Glutamatergic neuron (in vitro differentiated cells): ENCODE data around the gene PHLPP1. TPM values are rescaled to one million over a fixed set of nuclear protein-coding genes. Genes with fewer than 3 reads are reported as not detected.

Experiments
- DNase-seq: peaks from one replicate; pipeline ENCODE4 v3.0.0; 2022
- H3K27ac Mint-ChIP-seq: one replicate; pipeline ENCODE4 v1.8.0; 2020; ENCODE audit warnings: mild to moderate bottlenecking, mixed read lengths, inconsistent platforms; ENCODE audit not compliant: unreplicated experiment
- H3K27me3 Mint-ChIP-seq: one replicate; pipeline ENCODE4 v1.8.0; 2020; ENCODE audit warnings: mild to moderate bottlenecking, moderate library complexity, mixed read lengths, inconsistent platforms; ENCODE audit not compliant: unreplicated experiment
- H3K36me3 Mint-ChIP-seq: one replicate; pipeline ENCODE4 v1.8.0; 2020; ENCODE audit warnings: mild to moderate bottlenecking, mixed read lengths, inconsistent platforms; ENCODE audit not compliant: unreplicated experiment
- H3K4me1 Mint-ChIP-seq: one replicate; pipeline ENCODE4 v1.8.0; 2020; ENCODE audit warnings: mild to moderate bottlenecking, low read depth, mixed read lengths, inconsistent platforms; ENCODE audit not compliant: unreplicated experiment
- H3K4me3 Mint-ChIP-seq: one replicate; pipeline ENCODE4 v1.8.0; 2020; ENCODE audit warnings: mild to moderate bottlenecking, mixed read lengths, inconsistent platforms; ENCODE audit not compliant: unreplicated experiment
- H3K9me3 Mint-ChIP-seq: one replicate; pipeline ENCODE4 v1.8.0; 2020; ENCODE audit warnings: mild to moderate bottlenecking, moderate library complexity, mixed read lengths, inconsistent platforms; ENCODE audit not compliant: unreplicated experiment
- total RNA-seq: library from RNA; stranded (reverse); fragmentation: NEBNext Ultra II Directional; extraction: Animal tissue kit (Norgen Biotek cat#: 25700); gene quantifications from one replicate; pipeline ENCODE4 v1.2.1, GENCODE V29; 2021; ENCODE audit not compliant: unreplicated experiment
- TF ChIP-seq, protein P1 (sequence below): fragments of 200-600 bp; sonication (generic); IDR thresholded peaks from one replicate; pipeline ENCODE4 v1.5.0; 2021; ENCODE audit not compliant: partially characterized antibody, unreplicated experiment

The PHLPP1 gene
- total RNA-seq, 1 donor from 2014 or later = 14.0 TPM

DNA sequence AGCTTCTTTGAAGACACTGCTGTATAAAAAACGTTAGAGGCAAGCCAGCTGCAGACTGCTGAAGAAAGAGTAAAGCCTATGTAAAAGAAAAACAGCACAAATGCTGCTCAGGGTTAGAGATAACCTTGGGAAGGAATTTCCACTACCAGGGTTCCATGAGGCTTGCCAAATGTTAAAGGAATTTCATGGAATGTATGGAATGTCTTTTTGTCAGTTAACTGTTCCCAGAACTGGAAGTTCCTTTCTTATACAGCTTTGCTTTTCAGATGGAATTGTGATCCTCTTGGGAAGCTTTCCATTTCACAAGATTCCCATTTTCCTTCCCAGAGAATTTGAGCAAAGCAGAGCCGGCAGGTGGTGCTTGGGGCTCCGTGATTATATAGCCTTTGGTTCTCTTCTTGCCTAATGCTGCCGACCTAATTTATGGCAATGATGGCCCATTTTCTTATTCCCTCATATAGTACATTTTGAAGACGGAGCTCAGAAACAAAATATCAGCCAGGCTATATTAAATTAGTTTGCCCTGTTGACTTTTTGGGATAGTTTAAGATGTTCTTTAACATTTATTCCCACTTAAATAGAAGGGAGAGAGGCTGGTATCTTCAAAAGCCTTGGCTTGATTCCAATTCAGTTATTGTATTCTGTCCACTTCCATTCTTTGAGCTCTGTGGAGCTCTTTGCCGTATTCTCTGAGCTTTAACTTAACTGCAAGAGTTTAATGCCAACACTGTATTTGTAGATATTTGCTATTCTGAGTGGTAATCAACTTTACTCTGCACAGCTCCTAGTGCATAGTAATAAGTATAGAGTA lies 162.3 kb downstream of the PHLPP1 start:
- H3K27ac Mint-ChIP-seq = no peak overlapping the region
- no peak overlapping the region for H3K4me3 Mint-ChIP-seq
- H3K9me3 Mint-ChIP-seq = no peaks in the 10 kb centered on the region
- no peak for DNase-seq
- no peaks in the 10 kb centered on the region for H3K36me3 Mint-ChIP-seq
- TF ChIP-seq, protein P1, sequence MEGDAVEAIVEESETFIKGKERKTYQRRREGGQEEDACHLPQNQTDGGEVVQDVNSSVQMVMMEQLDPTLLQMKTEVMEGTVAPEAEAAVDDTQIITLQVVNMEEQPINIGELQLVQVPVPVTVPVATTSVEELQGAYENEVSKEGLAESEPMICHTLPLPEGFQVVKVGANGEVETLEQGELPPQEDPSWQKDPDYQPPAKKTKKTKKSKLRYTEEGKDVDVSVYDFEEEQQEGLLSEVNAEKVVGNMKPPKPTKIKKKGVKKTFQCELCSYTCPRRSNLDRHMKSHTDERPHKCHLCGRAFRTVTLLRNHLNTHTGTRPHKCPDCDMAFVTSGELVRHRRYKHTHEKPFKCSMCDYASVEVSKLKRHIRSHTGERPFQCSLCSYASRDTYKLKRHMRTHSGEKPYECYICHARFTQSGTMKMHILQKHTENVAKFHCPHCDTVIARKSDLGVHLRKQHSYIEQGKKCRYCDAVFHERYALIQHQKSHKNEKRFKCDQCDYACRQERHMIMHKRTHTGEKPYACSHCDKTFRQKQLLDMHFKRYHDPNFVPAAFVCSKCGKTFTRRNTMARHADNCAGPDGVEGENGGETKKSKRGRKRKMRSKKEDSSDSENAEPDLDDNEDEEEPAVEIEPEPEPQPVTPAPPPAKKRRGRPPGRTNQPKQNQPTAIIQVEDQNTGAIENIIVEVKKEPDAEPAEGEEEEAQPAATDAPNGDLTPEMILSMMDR = no peak
- H3K4me1 Mint-ChIP-seq = peaks cover 8% of the 10 kb centered on the region
- H3K27me3 Mint-ChIP-seq = no peaks in the 10 kb centered on the region

DNA sequence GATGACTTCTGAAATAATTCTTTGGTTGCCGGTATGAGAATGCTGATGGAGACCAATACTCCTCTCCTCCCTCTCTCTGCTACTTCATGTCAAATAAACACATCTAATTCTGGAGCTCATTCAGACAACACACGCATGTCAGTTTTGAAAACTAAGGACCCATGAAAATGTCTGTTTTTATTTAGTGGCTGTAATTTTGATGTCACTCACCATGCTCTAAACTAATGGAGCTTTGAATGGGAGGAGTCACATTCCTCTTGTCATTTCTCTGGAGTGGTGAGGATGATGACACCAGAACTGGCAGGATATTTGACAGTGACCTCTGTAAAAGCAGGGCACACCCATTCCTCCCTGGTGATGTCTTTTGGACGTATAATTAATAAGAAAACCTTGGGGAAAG lies 163.0 kb downstream of the PHLPP1 start:
- no peak overlapping the region for H3K27ac Mint-ChIP-seq
- TF ChIP-seq, protein P1 = no peak
- peaks cover 8% of the 10 kb centered on the region for H3K4me1 Mint-ChIP-seq
- H3K9me3 Mint-ChIP-seq = no peaks in the 10 kb centered on the region
- no peaks in the 10 kb centered on the region for H3K36me3 Mint-ChIP-seq
- H3K4me3 Mint-ChIP-seq = no peak overlapping the region
- H3K27me3 Mint-ChIP-seq = no peaks in the 10 kb centered on the region
- no peak for DNase-seq

DNA sequence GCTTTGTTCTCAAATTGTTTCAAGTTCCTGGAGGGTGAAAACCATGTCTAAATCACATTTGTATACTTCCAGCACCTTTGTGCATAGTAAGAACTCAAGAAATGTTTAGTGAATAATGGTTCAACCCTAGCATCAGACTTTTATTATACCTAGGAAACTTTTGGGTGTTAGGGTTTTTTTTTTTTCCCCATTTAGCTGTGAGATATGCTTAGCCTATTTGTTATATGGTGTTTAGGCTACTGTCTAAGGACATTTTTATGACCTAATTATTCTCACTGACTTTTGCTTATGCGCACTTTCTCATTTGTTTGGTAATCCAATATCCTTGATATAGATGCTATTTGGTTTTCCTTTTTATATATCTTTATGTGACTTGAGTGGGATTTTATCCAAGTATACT lies 164.7 kb downstream of the PHLPP1 start:
- Mint-ChIP-seq H3K4me1 (peaks cover 8% of the 10 kb centered on the region), H3K27ac (no peak overlapping the region), H3K36me3 (no peaks in the 10 kb centered on the region), H3K4me3 (no peak overlapping the region), H3K27me3 (no peaks in the 10 kb centered on the region), H3K9me3 (no peaks in the 10 kb centered on the region)
- DNase-seq = no peak
- TF ChIP-seq, protein P1 = no peak

DNA sequence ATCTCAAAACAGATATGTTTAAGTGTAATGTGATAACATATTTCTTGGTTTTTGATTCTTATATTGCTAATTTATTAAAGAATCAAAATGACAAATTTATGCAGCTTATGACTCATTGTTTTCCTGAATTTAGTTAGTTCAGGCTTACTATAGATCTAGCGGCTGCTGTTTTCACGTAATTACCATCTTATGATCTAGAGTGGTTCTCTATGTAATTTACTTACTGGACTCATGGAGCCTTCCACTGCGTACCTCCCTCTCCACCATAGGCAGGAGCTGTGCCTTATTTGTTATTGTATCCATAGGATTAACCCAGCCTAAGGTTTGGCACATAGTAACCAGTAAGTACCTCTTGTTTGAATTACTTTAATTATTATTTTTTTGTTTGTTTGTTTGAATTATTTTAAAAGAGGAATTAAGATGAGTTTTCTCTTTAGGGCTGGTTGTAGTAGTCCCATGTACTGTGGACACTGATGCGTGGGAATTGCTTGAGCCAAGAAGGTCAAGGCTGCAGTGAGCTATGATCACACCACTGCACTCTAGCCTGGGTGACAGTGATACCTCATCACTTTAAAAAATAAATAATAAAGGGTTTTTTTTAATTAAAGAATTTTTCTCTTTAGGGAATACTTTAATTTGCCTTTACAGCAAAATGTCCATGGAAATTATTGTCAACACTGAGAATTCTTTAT lies 165.5 kb downstream of the PHLPP1 start:
- no peak overlapping the region for H3K27ac Mint-ChIP-seq
- H3K4me1 Mint-ChIP-seq = peaks cover 8% of the 10 kb centered on the region
- no peaks in the 10 kb centered on the region for H3K9me3 Mint-ChIP-seq
- no peaks in the 10 kb centered on the region for H3K27me3 Mint-ChIP-seq
- no peak overlapping the region for H3K4me3 Mint-ChIP-seq
- TF ChIP-seq, protein P1 = no peak
- no peak for DNase-seq
- no peaks in the 10 kb centered on the region for H3K36me3 Mint-ChIP-seq

DNA sequence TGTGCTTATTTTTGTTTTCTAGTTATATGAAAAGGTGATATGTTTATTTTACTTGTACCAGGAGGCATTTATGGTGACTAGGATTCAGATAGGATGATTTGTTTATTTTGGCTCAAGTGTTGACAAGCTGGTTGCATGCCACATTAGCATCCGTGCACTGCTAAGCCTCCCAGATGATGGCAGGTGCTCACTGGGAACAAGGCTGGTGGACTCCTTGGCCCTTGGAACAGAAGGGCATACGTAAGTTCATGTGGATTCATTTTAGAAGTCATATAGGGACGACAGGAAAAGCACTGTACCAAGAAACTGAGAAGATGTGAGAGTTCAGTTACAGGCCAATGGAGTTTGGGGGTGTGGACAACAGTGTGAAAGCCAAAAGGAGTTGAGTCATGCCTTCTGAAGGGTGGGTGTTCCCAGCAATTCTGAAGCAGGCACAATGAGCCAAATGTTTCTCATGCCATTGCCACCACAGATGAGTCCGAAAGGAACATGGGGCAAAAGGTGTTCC lies 166.2 kb downstream of the PHLPP1 start:
- H3K4me1 Mint-ChIP-seq = peaks cover 8% of the 10 kb centered on the region
- TF ChIP-seq, protein P1 = no peak
- no peak for DNase-seq
- H3K9me3 Mint-ChIP-seq = no peaks in the 10 kb centered on the region
- no peaks in the 10 kb centered on the region for H3K27me3 Mint-ChIP-seq
- no peak overlapping the region for H3K4me3 Mint-ChIP-seq
- H3K36me3 Mint-ChIP-seq = no peaks in the 10 kb centered on the region
- H3K27ac Mint-ChIP-seq = no peak overlapping the region
